GM12892 (cell line): Measurements from ENCODE around the gene SERINC5.
"Not testable (repeated sequence)": the region's sequence is repeated elsewhere in the genome, so short reads cannot be mapped to it uniquely, and the experiment has no call there.

Experiments
- DNase-seq: peaks from one replicate; pipeline ENCODE4 v3.0.0; 2011; ENCODE audit not compliant: insufficient read length
- FAIRE-seq: peaks from 2 replicates; lab custom pipeline; 2011; peaks lifted over from hg19 to GRCh38; lab: Jason Lieb, UNC
- POLR2A ChIP-seq: IDR thresholded peaks from 2 replicates; pipeline ENCODE4 v1.6.1; 2011; ENCODE audit warnings: low read depth, low read length, control low read depth
- POLR2AphosphoS5 ChIP-seq: IDR thresholded peaks from 2 replicates; pipeline ENCODE4 v1.6.1; 2011; ENCODE audit warnings: low read depth, low read length, control low read depth
- TAF1 ChIP-seq: IDR thresholded peaks from 2 replicates; pipeline ENCODE4 v1.6.1; 2011; ENCODE audit warnings: low read depth, mild to moderate bottlenecking, control low read depth, low read length, borderline replicate concordance

Gene SERINC5

DNA sequence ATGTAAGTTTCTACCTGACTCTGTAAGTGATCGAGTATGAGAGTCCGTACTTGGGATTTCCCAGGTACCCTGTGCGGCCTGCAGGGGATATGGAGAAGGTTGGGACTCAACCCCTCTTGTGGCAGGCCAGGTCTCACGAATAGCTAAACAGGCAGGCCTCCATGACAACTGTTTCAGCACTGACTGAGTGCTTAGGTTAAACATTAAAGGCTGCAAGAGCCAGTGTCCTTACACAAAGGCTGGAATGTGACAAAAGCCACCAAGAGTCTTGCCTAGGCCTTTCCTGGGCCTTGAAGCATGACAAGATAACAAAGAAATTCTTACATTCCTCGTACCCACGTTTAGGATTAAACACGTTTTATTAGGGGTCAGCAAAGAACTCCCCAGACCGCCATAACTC, 162.1 kb downstream of the SERINC5 start:
- TF ChIP-seq POLR2A (no peak), TAF1 (no peak), POLR2AphosphoS5 (no peak)
- DNase-seq (no peak), FAIRE-seq (no peak)

GRCh38 chr5:80092486-80093107, 163.3 kb downstream of the SERINC5 start:
- no peak for FAIRE-seq
- TF ChIP-seq POLR2A: no peak
- no peak for TF ChIP-seq TAF1
- no peak for TF ChIP-seq POLR2AphosphoS5
- no peak for DNase-seq

DNA sequence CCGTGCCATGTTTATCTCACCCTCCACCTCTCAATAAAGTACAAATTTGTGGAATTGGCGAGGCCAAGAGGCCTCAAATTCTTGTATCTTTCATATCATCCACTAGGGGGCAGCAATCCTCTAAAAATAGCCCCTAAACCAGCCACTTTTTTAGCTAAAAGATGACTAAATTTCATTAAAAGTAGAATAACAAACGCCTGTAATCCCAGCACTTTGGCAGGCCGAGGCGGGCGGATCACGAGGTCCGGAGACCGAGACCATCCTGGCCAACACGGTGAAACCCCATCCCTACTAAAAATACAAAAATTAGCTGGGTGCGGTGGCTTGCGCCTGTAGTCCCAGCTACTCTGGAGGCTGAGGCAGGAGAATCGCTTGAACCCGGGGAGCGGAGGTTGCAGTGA, 164.1 kb downstream of the SERINC5 start:
- peak; percentile 79 for FAIRE-seq

GRCh38 chr5:80090884-80091166, 165.0 kb downstream of the SERINC5 start:
- no peak for FAIRE-seq
- TF ChIP-seq TAF1: no peak
- TF ChIP-seq POLR2AphosphoS5: no peak
- no peak for TF ChIP-seq POLR2A
- DNase-seq: no peak

More for the DNA sequence above, 164.1 kb downstream of the SERINC5 start:
- not testable (repeated sequence) for DNase-seq

DNA sequence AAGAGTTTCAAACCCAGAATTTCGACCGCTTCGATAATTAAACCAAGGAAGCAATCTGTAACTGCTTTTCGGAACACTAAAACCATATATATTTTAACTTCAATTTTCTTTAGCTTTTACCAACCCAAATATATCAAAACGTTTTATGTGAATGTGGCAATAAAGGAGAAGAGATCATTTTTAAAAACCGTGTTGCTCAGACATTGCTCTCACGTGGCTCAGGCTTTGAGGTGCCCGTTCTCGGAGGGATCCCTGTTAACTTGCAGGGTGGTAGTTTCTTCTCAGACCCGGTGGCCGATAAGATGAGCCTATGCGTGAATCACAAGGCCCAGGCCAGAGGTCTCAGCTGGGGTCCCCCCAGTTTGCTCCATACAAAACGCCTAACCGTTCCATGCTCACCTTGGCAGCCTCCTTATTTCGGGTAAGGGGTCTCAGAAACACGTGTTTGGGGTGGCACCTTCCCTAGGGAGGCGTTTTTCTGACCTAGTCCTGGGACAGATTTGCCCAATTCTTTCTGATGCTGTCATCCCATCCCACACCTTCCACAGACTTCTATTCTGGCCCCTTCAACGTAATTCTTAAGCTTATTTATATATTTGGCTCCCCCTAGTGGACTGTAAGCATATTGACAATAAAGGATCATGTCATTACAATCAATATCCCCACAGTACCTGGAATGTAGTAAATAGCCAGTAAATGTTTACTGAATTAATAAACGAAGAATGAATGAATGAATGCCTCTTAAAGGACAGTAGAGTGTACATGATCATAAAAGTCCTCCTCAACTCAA, 172.6 kb downstream of the SERINC5 start:
- TF ChIP-seq TAF1 (no peak), POLR2A (no peak), POLR2AphosphoS5 (no peak)
- FAIRE-seq (no peak), DNase-seq (no peak)

GRCh38 chr5:80082731-80083100, 173.1 kb downstream of the SERINC5 start:
- TF ChIP-seq POLR2A (no peak), TAF1 (no peak), POLR2AphosphoS5 (no peak)
- FAIRE-seq (no peak), DNase-seq (peak; percentile 31)

DNA sequence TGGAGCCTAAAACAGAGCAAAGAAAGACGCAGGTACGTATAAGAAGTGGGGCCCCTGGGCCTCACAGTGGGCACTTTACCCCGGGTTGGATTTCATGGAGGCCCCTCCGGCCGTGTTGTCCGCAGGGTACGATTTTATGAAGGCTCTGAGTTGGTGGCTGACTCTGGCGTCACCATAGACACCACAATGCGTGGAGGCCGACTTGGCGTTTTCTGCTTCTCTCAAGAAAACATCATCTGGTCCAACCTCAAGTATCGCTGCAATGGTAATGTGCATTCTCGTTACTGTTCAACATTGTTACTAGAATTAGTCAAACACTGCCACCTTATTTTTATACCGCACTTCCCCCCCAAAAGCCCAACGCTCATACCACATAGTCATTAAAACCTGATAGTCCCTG, 173.6 kb downstream of the SERINC5 start:
- no peak for DNase-seq
- no peak for TF ChIP-seq POLR2AphosphoS5
- TF ChIP-seq POLR2A: no peak
- TF ChIP-seq TAF1: no peak
- FAIRE-seq: no peak

DNA sequence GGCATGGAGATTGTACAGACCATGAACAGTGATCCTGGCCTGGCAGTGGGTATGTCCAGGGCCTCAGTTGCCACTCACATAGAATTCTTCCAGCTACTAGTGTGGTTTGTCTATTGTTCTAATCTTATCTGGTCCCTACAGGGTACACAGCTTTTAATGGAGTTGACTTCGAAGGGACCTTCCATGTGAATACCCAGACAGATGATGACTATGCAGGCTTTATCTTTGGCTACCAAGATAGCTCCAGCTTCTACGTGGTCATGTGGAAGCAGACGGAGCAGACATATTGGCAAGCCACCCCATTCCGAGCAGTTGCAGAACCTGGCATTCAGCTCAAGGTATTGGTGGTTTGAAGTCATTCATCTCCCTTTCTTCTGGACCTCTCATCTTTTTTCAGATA, 176.9 kb downstream of the SERINC5 start:
- no peak for DNase-seq
- no peak for FAIRE-seq
- TF ChIP-seq POLR2A (no peak), POLR2AphosphoS5 (no peak), TAF1 (no peak)

DNA sequence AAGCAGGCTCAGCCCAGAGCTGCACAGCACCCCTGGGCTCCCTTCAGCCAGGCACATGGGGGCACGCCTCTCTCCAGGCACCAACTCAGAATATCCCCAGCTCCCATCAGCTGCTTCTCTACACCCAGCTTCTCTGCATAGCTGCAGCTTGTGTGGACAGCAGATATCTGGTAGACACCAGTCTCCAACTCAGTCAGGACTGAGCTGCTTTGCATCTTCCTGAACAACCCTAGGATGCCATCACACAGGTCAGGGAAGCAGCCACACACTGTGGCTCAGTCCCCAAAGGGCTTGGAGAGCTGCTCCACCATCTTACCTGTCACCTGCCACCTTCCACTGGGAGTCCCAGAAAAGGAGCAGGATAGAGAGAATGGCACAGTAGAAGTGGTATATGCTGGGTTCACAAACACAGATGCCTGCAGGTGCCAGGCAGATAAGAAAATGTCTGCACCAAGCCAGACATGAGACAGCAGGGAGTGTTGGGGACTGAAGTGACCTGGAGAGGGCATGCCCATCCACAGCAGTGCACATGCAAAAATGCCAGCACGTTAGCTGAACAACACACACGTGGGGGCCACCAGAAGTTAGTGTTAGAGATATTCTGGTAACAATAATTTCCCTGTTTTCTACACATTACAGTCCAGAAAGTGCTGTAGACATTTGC, 178.7 kb downstream of the SERINC5 start:
- TF ChIP-seq TAF1 (no peak), POLR2A (no peak), POLR2AphosphoS5 (no peak)
- FAIRE-seq (no peak), DNase-seq (no peak)

DNA sequence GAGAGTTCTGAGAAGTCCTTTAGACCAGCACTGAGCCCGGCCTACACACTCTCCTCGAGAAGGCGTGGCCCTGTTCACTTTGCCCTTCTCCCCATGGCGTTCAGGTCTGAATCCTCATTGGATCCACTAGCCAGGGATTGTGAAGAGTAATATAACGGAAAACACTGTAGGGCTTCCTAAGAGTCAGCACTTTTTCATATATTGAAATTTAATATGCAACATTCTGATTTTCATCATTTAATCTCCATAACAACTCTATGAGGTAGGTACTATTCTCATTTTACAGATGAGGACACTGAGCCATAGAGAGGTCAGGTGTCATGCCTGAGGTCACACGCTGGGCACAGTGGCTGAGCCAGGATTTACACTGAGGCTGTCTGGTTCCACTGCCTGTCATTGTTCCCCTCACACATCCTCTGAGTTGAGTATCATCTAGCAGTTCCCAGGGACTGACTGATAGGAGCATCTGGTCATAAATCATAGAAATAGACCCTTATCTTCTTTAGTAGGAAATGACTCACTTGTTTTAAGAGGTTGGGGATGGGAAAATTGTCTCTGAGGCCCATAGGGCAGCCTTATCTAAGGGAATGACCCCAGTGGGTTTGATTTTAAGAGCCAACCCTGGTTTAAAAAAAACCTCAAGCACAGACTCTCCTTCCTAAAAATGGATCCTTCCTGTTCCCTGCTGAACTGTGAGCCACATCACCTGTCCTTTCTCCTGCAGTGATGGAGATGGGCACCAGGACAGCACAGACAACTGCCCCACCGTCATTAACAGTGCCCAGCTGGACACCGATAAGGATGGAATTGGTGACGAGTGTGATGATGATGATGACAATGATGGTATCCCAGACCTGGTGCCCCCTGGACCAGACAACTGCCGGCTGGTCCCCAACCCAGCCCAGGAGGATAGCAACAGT, 179.5 kb downstream of the SERINC5 start:
- TF ChIP-seq TAF1: no peak
- TF ChIP-seq POLR2A: no peak
- TF ChIP-seq POLR2AphosphoS5: no peak
- no peak for FAIRE-seq
- DNase-seq: no peak
